Embryonic facial prominence (tissue), 1 donor: Measurements from ENCODE around the gene HMCN2.

Experiments
- DNase-seq: peaks from one replicate; pipeline ENCODE4 v3.0.0-alpha.2; 2016; ENCODE audit errors: extremely low spot score

Gene HMCN2

GRCh38 chr9:130265431-130266235, at the start of gene HMCN2:
HMCN2 (plus strand) TSS chr9:130265760; CDS start chr9:130265879, 119 bp downstream.
- no peak for DNase-seq

- DNase-seq = no peak
Observed at GRCh38 chr9:130217838-130218237, 47.7 kb upstream of the HMCN2 start.

DNA sequence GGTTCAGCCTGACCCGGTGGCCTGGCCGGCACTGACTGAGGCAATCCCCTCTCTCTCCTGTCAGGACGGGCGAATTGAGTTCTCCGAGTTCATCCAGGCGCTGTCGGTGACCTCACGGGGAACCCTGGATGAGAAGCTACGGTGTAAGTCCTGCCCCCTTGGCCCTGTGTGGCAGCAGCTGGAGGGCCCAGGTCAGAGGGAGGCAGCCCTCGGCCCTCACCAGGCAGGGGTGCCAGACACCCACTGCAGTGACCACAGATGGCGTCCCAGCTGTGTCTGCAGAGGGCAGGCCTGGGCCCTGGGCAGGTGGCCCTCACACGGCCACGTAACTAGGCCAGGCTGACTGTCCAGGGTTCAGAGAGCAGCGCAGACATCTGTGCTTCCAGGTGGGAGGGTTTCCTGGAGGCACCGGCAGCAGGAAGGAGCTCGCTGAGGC, 45.9 kb upstream of the HMCN2 start:
- no peak for DNase-seq

DNA sequence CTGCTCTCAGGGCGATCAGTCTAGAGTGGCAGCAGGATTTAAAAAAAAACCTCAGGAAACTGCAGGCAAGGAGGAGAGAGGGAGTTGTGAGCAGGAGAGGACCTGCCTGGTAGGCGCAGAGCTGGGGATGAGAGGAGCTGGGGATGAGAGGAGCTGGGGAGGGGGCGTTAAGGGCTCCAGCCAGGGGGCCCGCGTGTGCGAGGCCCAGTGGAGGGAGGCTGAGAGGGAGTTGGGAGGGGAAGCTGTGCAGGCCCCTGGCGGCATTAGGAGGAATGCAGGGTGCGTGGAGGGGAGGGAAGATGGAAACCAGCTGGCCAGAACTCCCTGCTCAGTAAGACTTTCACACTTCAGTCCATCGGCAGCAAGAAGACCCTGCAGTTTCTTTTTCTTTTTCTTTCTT, 45.2 kb upstream of the HMCN2 start:
- no peak for DNase-seq

DNA sequence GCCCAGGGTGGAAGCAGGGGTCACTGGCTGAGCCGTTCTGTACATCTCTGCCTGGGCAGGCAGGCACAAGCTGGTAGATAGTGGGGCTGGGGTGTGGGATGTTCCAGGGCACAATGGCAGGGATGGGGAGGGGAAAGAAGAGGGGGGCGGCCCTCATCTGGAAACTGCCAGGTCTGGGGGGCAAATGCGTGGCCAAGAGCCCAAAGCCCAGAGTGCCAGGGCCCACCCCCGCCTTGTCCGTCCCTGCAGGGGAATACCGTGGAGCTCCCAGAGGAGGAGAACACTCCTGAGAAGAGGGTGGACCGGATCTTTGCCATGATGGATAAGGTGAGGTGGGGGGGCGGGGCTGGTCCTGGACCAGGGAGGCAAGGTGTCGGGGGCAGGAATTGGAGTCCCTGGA, 42.7 kb upstream of the HMCN2 start:
- no peak for DNase-seq

DNA sequence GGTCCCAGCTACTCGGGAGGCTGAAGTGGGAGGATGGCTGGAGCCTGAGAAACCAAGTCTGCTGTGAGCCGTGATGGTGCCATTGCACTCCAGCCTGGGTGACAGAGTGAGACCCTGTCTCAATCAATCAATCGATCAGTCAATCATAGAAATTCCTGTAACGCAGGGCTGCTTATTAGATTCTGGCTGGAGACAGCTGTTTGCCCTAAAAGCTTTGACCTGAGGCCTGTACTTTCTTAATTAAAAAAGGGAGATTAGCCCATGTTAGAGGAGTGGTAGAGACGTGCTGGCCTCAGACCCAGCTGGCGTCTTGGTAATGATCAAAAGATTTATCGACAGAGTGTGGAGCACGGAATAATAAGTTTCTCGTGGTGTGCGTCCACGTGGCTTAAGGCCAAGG, 40.5 kb upstream of the HMCN2 start:
- no peak for DNase-seq

DNA sequence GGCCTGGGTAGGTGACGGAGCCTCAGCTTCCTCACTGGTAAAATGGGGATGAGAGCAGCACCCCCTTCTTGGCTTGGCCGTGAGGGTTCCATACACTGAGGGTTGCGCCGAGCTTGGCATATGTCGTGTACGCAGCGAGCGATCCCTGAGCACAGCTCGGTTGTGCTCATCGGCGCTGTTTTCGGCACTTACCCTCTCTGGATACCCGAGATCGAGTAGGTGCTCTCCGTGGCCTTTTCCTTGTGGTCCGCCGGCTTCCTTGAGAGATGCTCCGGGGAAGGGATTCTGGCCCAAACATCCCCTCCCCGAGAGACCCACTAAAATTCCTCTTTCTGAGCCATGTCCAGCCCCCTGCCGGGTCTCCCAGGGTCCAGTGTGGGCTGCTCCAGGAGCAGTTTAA, 40.0 kb upstream of the HMCN2 start:
- DNase-seq = no peak

DNA sequence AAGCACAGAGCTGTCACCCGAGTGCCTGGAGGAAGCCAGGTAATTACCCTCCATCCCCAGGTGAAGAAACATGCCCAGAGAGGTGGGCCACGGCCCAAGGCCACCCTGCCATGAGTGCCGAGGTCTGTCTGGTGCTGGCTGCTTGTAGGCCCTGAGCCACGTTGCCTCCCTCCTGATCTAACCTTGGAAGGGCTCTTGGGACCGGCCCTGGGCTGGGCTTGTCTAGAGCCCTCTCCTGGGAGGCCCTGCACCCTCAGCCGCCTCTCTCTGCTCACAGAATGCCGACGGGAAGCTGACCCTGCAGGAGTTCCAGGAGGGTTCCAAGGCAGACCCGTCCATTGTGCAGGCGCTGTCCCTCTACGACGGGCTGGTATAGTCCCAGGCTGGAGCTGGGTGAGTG, 39.4 kb upstream of the HMCN2 start:
- DNase-seq = no peak

- no peak for DNase-seq
Observed at GRCh38 chr9:130227833-130228232, 37.7 kb upstream of the HMCN2 start.

DNA sequence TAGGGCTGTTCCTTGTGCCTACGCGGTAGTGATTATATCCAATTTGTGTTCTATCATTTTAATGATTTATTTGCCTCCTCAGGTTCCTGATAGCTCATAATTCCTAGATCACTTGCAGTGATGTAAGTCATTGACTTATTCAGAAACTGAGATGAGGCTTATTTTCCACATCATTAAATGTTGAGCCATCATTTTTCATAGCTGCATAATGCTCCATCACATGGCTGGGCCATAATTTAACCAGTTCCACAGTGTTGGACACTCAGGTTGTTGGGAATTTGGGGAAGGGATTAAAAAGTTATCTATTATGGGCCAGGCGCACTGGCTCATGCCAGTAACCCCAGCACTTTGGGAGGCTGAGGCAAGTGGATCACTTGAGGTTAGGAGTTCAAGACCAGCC, 35.8 kb upstream of the HMCN2 start:
- DNase-seq = no peak

- DNase-seq = no peak
Observed at GRCh38 chr9:130230631-130231030, 34.9 kb upstream of the HMCN2 start.

DNA sequence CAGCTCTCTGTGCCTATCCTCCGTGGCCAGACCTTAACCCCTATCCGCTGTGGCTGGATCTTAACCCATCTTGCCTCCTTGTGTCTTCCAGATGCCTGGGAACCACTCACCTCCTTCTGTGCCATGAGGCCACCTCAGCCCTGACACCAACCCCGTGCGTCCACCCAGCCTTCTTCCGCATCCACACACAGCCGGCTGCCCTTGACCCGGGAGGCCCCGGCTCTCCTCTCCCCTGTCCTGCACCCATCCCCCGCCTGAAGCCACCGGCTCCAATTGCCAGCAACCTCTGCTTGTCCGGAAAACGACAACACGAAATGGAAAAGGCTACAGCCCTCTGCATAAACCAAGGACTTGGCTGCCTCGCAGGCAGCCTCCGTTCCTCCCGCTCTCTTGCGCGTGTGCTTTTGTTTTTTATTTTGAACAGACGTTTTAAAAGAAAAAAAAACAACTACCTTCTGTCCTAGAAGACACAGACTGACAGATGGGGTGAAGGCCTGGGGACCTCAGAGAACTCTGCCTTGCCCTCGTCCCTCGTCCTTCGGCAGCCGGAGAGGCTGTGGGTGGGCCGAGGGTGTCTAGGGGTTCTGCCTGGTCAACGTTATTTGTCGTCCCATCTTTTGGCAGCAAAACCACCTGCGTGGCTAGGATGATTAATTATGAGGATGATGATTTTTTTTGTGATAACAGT, 32.5 kb upstream of the HMCN2 start:
- DNase-seq = no peak

- no peak for DNase-seq
Observed at GRCh38 chr9:130233587-130233945, 32.0 kb upstream of the HMCN2 start.

DNA sequence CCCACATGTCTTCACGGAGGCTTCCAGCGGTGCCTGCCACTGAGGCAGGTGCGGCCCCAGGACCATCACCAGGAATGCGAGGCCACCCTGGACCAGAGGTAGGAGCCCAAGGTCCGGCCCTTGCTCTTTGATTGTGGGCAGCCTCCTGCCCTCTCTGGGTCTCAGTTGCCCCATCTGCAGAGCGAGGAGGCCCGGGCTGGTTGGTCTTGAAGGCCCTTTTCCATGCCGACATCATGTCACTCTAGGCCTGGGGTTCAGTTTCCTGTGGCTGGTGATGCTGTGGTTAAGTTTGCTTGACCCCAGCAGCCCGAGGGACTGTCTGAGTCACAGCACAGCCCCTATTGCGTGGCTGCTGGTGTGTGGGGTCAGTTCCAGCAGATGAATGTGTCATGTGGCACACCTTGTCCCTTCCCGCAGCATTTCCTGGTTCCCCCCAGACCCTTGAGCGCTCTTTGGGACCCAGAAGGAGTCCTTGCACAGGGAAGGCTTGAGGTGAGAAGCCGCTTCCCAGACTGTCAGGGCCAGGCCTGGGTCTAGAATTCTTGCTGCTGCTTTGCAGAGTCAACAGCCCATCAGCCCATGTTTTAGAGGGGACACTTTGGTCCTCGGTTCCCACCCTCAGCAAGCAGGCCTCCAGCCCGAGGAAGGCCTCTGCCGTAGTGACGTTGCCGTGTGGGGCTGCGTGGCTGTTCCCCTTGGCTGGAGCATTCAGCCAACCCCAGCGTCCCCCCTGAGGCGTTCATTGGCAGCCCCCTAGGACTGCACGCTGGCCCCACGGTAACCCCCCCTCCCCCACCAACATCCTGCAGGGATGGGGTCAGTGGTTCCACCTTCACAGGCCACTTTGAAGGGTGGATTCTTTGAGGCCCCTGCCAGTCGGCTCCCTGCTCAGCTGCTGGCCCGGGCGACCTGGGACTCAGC, 31.0 kb upstream of the HMCN2 start:
- DNase-seq = no peak

DNA sequence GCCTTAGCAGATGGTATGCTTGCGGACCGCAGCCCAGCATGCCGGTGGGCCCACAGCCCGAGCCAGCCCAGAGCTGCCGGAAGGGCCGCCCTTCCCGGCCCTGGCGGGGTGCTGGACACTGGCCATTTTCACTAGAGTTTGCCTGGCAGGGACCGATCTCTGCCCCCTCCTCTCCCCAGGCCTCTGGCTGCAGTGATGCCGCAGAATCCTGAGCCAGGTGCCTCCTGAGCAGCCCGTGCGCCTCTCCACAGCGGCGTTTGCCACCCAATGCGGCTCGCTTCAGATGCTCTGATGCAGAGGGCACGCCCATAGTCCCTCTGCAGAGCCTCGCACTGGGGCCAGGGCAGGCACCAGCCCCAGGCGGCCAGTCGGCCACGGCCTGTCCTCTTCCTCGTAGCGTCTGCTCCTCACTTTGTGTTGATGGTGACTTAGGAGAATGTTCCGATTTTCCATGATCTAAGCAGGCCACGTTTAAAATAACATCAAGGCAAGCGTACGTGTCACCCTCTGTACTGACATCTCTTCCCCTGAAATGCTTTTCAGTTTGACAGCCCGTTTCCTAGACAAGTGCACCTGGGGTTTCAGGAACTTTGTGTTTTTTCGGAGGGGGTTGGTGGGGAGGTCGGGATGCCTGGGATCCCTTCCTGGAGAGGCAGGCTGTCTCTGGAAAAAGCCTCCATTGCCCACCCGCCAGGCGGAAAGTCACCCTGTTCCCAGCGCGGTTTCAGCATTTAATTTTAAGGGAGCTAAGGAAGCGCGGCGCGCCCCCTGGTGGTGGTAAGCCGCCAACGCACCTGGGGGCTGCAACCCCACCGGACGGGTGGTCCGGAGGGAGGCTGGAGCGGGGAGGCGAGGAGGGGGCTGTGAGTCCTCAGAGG, 29.8 kb upstream of the HMCN2 start:
- DNase-seq = no peak

DNA sequence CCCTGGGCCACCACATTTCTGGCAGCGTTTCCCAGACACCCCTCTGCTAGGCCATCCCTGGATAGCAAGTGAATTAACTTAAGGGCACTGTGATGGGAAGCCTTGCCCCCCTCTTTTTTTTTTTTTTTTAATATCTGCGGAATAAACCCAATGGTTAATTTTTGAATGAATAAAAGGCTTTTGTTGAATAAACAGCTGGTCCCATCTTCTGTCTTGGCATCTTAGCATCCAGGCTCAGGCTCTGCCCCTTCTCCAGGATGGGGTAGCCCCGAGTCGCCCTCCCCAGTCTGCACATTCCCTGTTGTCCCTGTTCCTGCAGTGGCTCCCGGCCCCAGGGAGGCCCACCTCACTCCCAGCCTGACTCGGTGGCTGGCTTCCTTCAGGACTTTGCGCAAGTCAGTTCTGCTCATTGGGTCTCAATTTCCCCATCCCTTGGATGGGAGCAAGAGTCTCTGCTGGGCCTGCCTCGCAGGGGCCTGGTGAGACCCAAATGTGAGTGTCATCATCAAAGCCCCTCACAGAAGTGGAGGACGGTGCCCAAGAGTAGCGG, 29.0 kb upstream of the HMCN2 start:
- DNase-seq = no peak

- no peak for DNase-seq
Observed at GRCh38 chr9:130237076-130237475, 28.5 kb upstream of the HMCN2 start.

GRCh38 chr9:130237763-130238524, 27.6 kb upstream of the HMCN2 start:
- DNase-seq = no peak

DNA sequence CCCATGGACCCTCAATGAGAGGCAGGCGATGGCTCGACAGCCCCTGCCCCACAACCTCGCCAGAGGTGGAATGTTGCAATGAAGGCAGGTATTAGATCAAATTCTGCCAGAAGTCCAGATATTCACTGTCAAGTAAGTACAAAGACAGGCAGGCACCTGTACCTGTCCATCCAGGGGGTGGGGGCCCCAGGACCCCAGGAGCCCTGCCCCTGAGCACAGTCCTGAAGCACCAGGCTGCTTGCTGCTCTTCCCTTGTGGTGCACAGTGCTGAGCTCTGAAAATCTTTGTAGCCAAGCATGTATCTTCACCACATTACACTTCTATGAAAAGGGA, 26.2 kb upstream of the HMCN2 start:
- DNase-seq = no peak

- DNase-seq = no peak
Observed at GRCh38 chr9:130239741-130240241, 25.8 kb upstream of the HMCN2 start.
